IMR-90 (cell line): ENCODE measurements around the gene HEY2.

ENCODE experiments used
- CEBPB ChIP-seq: IDR thresholded peaks from 2 replicates; pipeline ENCODE4 v1.6.1; 2012; ENCODE audit warnings: low read depth, low read length, improper control_type of control experiment
- CTCF ChIP-seq: conservative IDR thresholded peaks from 2 replicates; pipeline ENCODE4 v1.5.1; 2012; ENCODE audit warnings: mild to moderate bottlenecking, low read depth, low read length, improper control_type of control experiment
- MAZ ChIP-seq: IDR thresholded peaks from 2 replicates; pipeline ENCODE4 v1.6.1; 2012; ENCODE audit warnings: low read depth, mild to moderate bottlenecking, low read length, improper control_type of control experiment, moderate library complexity, borderline replicate concordance
- POLR2A ChIP-seq: IDR thresholded peaks from 2 replicates; pipeline ENCODE4 v1.6.1; 2012; ENCODE audit warnings: mild to moderate bottlenecking, low read depth, low read length

DNA sequence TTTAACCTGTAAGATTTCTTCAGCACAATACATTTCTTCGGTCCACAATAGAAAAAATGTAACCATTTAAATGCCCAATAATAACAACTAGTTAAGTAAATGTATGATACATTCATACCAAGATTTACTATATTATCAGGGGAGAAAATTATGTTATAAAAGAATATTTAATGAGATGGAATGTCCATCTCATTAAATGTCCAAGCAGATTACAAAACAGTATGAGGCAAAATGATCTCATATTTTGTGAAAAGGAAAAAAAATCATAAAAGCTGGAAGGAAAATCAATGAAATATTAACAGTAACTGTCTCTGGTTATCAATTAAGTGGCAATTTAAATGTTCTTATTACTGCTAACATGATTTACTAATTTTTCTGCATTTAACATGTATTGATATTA, 10.1 kb upstream of the HEY2 start:
- TF ChIP-seq CTCF (no peak), MAZ (no peak), POLR2A (no peak), CEBPB (no peak)
